K562 (cell line): ENCODE results near the gene RPL38. TPM values are rescaled to one million over a fixed set of nuclear protein-coding genes. Genes with fewer than 3 reads are reported as not detected.

Experiments used
- C11orf30 ChIP-seq: fragments of 450-650 bp; IDR thresholded peaks from 2 replicates; pipeline ENCODE4 v1.6.1; 2016; ENCODE audit warnings: low read depth, mild to moderate bottlenecking
- CEBPG ChIP-seq, 3 experiments: fragments of 200-800 bp in 1 of 3; sonication (Bioruptor generic) in 1 of 3; sonication (generic) in 1 of 3; formaldehyde crosslinking in 1 of 3; IDR thresholded peaks in 2 of 3; conservative IDR thresholded peaks in 1 of 3; 2 replicates each; pipeline versions ENCODE4 v1.6.1 to v1.8.0; 2016 to 2022; ENCODE audit warnings: missing compliant biosample characterization in 2 of 3, missing genetic modification characterization in 2 of 3, mild to moderate bottlenecking in 1 of 3, missing genetic modification reagents in 1 of 3
- CSDE1 ChIP-seq, 2 experiments: fragments of 450-650 bp; IDR thresholded peaks; 2 replicates each; pipeline ENCODE4 v1.6.1; 2016; ENCODE audit warnings: mild to moderate bottlenecking in 1 of 2
- ERF ChIP-seq: fragments of 450-650 bp; formaldehyde crosslinking; IDR thresholded peaks from 2 replicates; pipeline ENCODE4 v1.4.0; 2020; ENCODE audit warnings: mild to moderate bottlenecking, mixed read lengths
- HINFP ChIP-seq: fragments of 450-650 bp; conservative IDR thresholded peaks from 2 replicates; pipeline ENCODE4 v1.6.1; 2016; ENCODE audit warnings: missing genetic modification characterization, low read depth, mild to moderate bottlenecking, control low read depth, missing compliant biosample characterization
- ILK ChIP-seq: fragments of 450-650 bp; IDR thresholded peaks from 2 replicates; pipeline ENCODE4 v1.6.1; 2016; ENCODE audit warnings: missing genetic modification characterization, low read depth, mild to moderate bottlenecking, missing compliant biosample characterization, moderate library complexity, borderline replicate concordance
- LCOR ChIP-seq: sonication (generic); formaldehyde crosslinking; IDR thresholded peaks from 2 replicates; pipeline ENCODE4 v1.8.0; 2022; ENCODE audit warnings: mild to moderate bottlenecking, missing genetic modification reagents
- LEF1 ChIP-seq: fragments of 450-650 bp; IDR thresholded peaks from 2 replicates; pipeline ENCODE4 v1.6.1; 2016; ENCODE audit warnings: mild to moderate bottlenecking
- MAFK ChIP-seq: IDR thresholded peaks from 2 replicates; pipeline ENCODE4 v1.6.1; 2011; ENCODE audit warnings: low read length, improper control_type of control experiment
- MTA3 ChIP-seq: fragments of 450-650 bp; formaldehyde crosslinking; IDR thresholded peaks from 2 replicates; pipeline ENCODE4 v1.6.1; 2017; ENCODE audit warnings: mild to moderate bottlenecking, borderline replicate concordance
- MYNN ChIP-seq, 2 experiments: sonication (generic); formaldehyde crosslinking in 1 of 2; IDR thresholded peaks; 2 replicates each; pipeline versions ENCODE4 v1.5.0 to v1.6.1; 2016 to 2020; ENCODE audit warnings: antibody characterized with exemption in 1 of 2, missing genetic modification reagents in 1 of 2
- NFATC3 ChIP-seq: fragments of 450-650 bp; IDR thresholded peaks from 2 replicates; pipeline ENCODE4 v1.6.1; 2017; ENCODE audit warnings: mild to moderate bottlenecking
- NFIX ChIP-seq: fragments of 250-450 bp; sonication (Bioruptor Pico); IDR thresholded peaks from 2 replicates; pipeline ENCODE4 v1.4.0; 2020; ENCODE audit warnings: low read depth, mild to moderate bottlenecking, moderate library complexity
- PKNOX1 ChIP-seq: fragments of 450-650 bp; IDR thresholded peaks from 2 replicates; pipeline ENCODE4 v1.6.1; 2016
- SIX5 ChIP-seq, 2 experiments: IDR thresholded peaks; 2 replicates each; pipeline ENCODE4 v1.6.1; 2011; ENCODE audit warnings: low read length in 2 of 2, borderline replicate concordance in 1 of 2, low read depth in 1 of 2, mild to moderate bottlenecking in 1 of 2, moderate library complexity in 1 of 2; ENCODE audit not compliant: insufficient read depth in 1 of 2
- SMAD4 ChIP-seq: fragments of 250-450 bp; sonication (Bioruptor Pico); conservative IDR thresholded peaks from 2 replicates; pipeline ENCODE4 v1.8.0; 2021; ENCODE audit warnings: inconsistent platforms, mild to moderate bottlenecking, moderate library complexity
- SMARCA4 ChIP-seq: fragments of 450-650 bp; IDR thresholded peaks from 2 replicates; pipeline ENCODE4 v1.6.1; 2016
- SMARCB1 ChIP-seq: IDR thresholded peaks from 2 replicates; pipeline ENCODE4 v1.6.1; 2011; ENCODE audit warnings: improper control_type of control experiment, low read depth; ENCODE audit not compliant: insufficient read length
- TRIM24 ChIP-seq, 2 experiments: fragments of 450-650 bp; IDR thresholded peaks; 2 replicates each; pipeline ENCODE4 v1.6.1; 2016
- ZBTB2 ChIP-seq: fragments of 450-650 bp; IDR thresholded peaks from 2 replicates; pipeline ENCODE4 v1.6.1; 2016; ENCODE audit warnings: antibody characterized with exemption
- ZFP30 ChIP-seq: fragments of 250-450 bp; sonication (Bioruptor Pico); IDR thresholded peaks from 2 replicates; pipeline ENCODE4 v1.8.0; 2022; ENCODE audit warnings: moderate library complexity, mild to moderate bottlenecking, inconsistent platforms, borderline replicate concordance
- ZNF165 ChIP-seq: fragments of 250-450 bp; sonication (Bioruptor Pico); IDR thresholded peaks from 2 replicates; pipeline ENCODE4 v1.4.0; 2020; ENCODE audit warnings: borderline replicate concordance
- ZNF24 ChIP-seq: fragments of 450-650 bp; IDR thresholded peaks from 2 replicates; pipeline ENCODE4 v1.6.1; 2016
- ZNF41 ChIP-seq: fragments of 250-450 bp; sonication (Bioruptor Pico); conservative IDR thresholded peaks from 2 replicates; pipeline ENCODE4 v1.4.0; 2020; ENCODE audit warnings: mild to moderate bottlenecking
- ZNF436 ChIP-seq: fragments of 250-450, 450-650 bp; sonication (Bioruptor Pico); formaldehyde crosslinking; IDR thresholded peaks from 2 replicates; pipeline ENCODE4 v1.7.0; 2020; ENCODE audit warnings: mild to moderate bottlenecking
- ZNF644 ChIP-seq: fragments of 200-800 bp; sonication (Bioruptor generic); IDR thresholded peaks from 2 replicates; pipeline ENCODE4 v1.6.1; 2016; ENCODE audit warnings: low read depth, missing genetic modification characterization, missing compliant biosample characterization
- ZSCAN29 ChIP-seq: fragments of 450-650 bp; IDR thresholded peaks from 2 replicates; pipeline ENCODE4 v1.6.1; 2017
- polyA plus RNA-seq, 8 experiments: library from polyadenylated mRNA; depleted of rRNA in 4 of 8; stranded (reverse) in 5 of 8; unstranded in 3 of 8; fragments of >200 nt; fragmentation: Nextera tagmentation in 2 of 8; fragmentation: Illumina TruSeq in 1 of 8; extraction: Ambion mirVana in 2 of 8; extraction: Trizol in 1 of 8; gene quantifications; 2 replicates each; pipeline versions ENCODE4 v1.2.1 to v1.2.3, GENCODE V29; 2011 to 2014; ENCODE audit warnings: inconsistent platforms in 1 of 8, missing spikeins in 1 of 8
- total RNA-seq, 7 experiments: library from RNA; depleted of rRNA in 6 of 7; stranded (reverse); fragments of >200 nt in 6 of 7; fragmentation: Illumina TruSeq in 2 of 7; extraction: Trizol in 2 of 7; gene quantifications; 2 replicates each; pipeline versions ENCODE4 v1.2.1 to v1.2.3, GENCODE V29; 2011 to 2021; ENCODE audit warnings: low replicate concordance in 1 of 7

Gene RPL38
- total and polyA plus RNA-seq, 9 of the 15 experiments (the other 6 are each of a cell fraction or from before 2014, with no cell fraction given): 1,224 to 3,864 (median 1,939) TPM

- TF ChIP-seq C11orf30 (peak; percentile 95), ZNF644 (tag) (no peak), NFATC3 (no peak), SMARCB1 (no peak), ZNF165 (no peak), SMAD4 (CRISPR knock-in tag) (no peak), TRIM24 (IDR thresholded peaks at IDR 0.05) (peak; percentile 64 to 72), SIX5 (IDR thresholded peaks at IDR 0.05; ENCODE audit: borderline replicate concordance in 1 of 2, insufficient read depth in 1 of 2, low read depth in 1 of 2, low read length in 2 of 2) (no peak), MTA3 (no peak), LCOR (no peak), ZBTB2 (no peak), ZNF436 (CRISPR knock-in tag) (no peak), CEBPG (CRISPR knock-in tag; IDR thresholded peaks at IDR 0.05) (no peak; the same call in 1 of the 2 replicates), CEBPG (tag; conservative IDR thresholded peaks at IDR 0.05 in 1 of 2, IDR thresholded peaks at IDR 0.05 in 1 of 2) (peak in 1 of 2 experiments; percentile 66; a peak in 2 of 4 replicates), NFIX (CRISPR knock-in tag) (no peak), ZNF24 (no peak), ERF (no peak), CSDE1 (IDR thresholded peaks at IDR 0.05) (no peak), MAFK (peak; percentile 70), LEF1 (0 out of 2 replicates have a peak, but pooled peaks have one; percentile 30), ILK (tag) (no peak), PKNOX1 (peak; percentile 16; the same call in 1 of the 2 replicates), ZSCAN29 (no peak), ZFP30 (CRISPR knock-in tag) (no peak), MYNN (IDR thresholded peaks at IDR 0.05) (no peak), MYNN (CRISPR knock-in tag; IDR thresholded peaks at IDR 0.05) (no peak), HINFP (tag) (no peak), ZNF41 (no peak), SMARCA4 (peak; percentile 73)
Measured at GRCh38 chr17:74219576-74220133, 16.2 kb downstream of the RPL38 start (continued).
